Measurements from ENCODE around the gene MYH9.

MYH9 gene

DNA sequence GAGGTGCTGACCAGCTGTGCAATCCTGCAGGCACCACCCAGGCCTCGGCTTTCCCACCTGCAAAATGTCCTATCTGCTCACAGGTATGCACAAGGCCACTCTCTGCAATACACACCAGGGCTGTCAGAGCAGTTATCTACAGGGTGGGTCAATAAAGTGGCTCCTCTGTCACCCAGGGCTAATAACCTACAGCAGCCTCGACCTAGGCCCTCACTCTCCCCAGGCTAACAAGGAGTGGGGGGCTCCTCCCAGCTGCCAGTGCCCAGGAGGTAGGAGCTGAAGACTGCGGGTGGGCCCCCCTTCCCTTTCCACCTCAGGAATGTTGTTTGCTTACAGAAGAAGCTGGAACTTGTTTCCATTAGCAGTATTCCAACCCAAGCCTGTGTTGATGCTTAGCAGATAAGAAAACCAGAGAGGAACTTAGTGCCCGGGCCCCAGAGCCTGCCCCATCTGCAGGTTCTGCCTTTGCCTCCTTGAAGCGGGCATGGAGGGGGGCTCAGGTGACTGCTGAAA, 26.8 kb downstream of the MYH9 start:
- TF ChIP-seq, protein P1, sequence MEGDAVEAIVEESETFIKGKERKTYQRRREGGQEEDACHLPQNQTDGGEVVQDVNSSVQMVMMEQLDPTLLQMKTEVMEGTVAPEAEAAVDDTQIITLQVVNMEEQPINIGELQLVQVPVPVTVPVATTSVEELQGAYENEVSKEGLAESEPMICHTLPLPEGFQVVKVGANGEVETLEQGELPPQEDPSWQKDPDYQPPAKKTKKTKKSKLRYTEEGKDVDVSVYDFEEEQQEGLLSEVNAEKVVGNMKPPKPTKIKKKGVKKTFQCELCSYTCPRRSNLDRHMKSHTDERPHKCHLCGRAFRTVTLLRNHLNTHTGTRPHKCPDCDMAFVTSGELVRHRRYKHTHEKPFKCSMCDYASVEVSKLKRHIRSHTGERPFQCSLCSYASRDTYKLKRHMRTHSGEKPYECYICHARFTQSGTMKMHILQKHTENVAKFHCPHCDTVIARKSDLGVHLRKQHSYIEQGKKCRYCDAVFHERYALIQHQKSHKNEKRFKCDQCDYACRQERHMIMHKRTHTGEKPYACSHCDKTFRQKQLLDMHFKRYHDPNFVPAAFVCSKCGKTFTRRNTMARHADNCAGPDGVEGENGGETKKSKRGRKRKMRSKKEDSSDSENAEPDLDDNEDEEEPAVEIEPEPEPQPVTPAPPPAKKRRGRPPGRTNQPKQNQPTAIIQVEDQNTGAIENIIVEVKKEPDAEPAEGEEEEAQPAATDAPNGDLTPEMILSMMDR (IDR thresholded peaks at IDR 0.05; ENCODE audit: extremely low read depth, insufficient read depth, missing control alignments): no peak
- in situ Hi-C loops (cut with MboI; ENCODE audit: low pct_unique_long_range_greater_than_20kb, low sequenced_read_pairs, unreplicated experiment): no loop called here
- DNase-seq (ENCODE audit: low spot score): no peak

DNA sequence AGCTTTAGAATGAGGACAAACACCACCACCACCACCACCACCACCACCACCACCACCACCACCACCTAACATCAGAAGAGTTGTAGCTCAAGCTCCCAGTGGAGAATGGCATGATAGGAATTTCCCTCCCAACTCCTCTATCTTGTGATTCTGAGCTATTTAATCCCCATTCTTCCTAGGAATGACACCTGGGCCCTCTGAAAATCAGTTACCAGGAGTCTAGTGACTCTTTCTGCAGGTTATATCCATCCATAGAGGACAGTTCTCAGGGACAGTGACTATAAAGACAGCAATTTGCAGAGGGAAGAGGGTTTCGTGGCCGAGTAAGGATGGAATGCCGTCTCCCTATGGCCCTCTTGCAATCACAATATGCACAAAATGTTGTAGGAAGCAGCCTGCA, 27.8 kb downstream of the MYH9 start:
- DNase-seq (ENCODE audit: low spot score): no peak
- in situ Hi-C loops (cut with MboI; ENCODE audit: low pct_unique_long_range_greater_than_20kb, low sequenced_read_pairs, unreplicated experiment): no loop called here
- TF ChIP-seq, protein P1 (IDR thresholded peaks at IDR 0.05; ENCODE audit: extremely low read depth, insufficient read depth, missing control alignments): no peak

DNA sequence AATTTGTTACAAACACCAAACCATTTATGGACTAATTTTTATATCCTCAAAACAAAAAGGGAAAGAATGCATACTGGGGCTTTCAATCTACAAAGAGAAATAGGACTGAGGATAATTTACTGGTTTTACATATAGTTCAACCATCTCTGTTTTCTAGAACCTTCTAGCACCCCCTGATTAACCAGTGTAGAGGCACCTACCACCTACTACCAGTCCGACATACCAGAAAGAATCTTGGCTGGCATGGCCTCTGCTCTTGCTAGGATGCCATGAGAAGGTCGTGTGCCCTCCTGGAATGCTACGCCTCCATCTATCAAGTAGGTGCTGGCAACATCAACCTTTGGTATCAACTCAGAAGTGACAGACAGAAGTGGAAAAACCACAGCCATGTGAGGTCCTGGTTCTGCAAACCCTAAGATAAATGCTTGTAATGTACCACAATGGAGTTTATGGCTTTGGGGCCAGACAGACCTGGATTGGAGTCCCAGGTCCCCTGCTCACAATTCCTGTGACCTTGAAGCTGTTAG, 28.2 kb downstream of the MYH9 start:
- in situ Hi-C loops (cut with MboI; ENCODE audit: low pct_unique_long_range_greater_than_20kb, low sequenced_read_pairs, unreplicated experiment): no loop called here
- TF ChIP-seq, protein P1 (IDR thresholded peaks at IDR 0.05; ENCODE audit: extremely low read depth, insufficient read depth, missing control alignments): no peak
- DNase-seq (ENCODE audit: low spot score): no peak

DNA sequence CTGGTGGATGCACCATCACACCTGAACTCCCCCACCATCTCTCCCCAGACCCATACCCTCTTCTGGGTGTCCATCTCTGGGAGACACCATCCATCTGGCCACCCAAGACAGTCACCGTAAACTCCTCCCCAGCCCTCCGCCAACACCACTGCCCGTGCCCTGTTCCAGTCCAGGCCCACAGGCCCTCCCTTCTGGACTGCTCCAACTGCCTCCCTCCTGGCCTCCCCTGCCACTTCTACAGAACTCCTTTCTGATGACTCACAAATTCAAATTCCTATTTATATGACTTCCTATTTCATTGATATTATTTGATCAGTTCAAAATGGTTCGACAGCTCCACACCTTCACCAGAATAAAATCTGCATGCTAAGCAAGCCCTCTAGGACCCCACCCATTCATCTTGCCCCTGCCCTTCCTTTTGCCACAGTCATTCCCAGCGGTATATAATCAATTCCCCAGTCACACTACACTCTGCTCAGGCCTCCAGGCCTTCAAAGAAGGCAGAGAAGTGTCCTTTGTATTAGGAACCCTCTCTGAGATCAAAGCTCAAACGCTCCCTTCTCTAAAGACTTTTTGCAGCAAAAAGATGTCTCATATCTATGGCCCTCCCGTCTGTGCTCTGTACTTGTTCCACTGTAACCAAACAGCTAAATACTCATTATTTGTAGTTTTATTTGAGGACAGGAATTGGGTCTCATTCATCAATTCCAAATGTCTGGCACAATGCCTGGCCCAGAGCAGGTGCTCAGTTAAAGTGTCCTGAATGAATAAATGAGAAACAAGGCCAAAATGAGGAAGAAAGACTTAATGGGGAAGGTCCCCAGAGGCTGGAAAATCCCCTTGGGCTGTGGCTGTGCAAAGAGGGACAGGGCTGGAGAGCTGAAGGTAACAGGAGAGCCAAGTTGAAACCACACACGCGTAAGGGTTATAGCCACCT, 29.0 kb downstream of the MYH9 start:
- in situ Hi-C loops (cut with MboI; ENCODE audit: low pct_unique_long_range_greater_than_20kb, low sequenced_read_pairs, unreplicated experiment): no loop called here
- TF ChIP-seq, protein P1 (IDR thresholded peaks at IDR 0.05; ENCODE audit: extremely low read depth, insufficient read depth, missing control alignments): no peak
- peak; percentile 72 for DNase-seq (ENCODE audit: low spot score)

DNA sequence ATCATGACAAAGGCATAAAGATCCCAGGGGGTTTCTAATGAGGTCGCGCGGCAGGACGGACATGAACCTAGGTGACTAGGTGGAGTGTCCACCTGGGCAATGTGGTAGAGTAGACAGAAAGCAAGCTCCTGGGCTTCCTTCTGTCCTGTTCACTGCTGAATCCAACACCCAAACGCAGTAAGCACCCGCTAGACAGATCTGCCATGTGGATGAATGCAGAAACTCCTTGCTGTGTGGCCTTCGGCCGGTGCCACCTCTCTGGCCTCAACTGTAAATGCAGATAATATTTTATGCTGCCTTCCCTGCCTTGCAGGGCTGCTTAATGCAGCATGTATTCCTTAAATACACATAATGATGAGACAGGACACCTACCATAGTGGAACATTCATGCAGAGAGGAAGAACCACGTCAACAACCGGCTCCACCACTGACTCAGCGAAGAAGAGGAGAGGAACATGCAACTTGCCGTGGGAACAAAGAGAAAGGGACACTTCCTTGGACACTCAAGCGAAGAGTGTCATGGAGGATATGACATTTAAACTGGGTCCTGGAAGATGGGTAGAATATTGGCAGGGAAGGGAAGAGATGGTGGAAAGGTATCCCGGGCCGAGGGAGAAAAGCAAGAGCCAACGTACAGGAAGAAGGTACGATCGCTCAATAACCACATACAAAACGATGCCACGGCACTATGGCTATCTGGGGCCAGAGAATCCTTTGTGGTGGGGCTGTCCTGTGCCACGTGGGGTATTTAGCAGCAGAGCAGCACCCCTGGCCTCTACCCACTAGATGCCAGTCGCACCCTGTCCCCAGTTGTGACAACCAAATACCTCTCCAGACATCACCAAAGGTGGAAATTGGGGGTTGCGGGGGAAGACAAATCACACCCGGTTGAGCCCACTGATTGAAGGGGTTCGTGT, 30.8 kb downstream of the MYH9 start:
- in situ Hi-C loops (cut with MboI; ENCODE audit: low pct_unique_long_range_greater_than_20kb, low sequenced_read_pairs, unreplicated experiment): no loop called here
- no peak for DNase-seq (ENCODE audit: low spot score)
- TF ChIP-seq, protein P1 (IDR thresholded peaks at IDR 0.05; ENCODE audit: extremely low read depth, insufficient read depth, missing control alignments): no peak

DNA sequence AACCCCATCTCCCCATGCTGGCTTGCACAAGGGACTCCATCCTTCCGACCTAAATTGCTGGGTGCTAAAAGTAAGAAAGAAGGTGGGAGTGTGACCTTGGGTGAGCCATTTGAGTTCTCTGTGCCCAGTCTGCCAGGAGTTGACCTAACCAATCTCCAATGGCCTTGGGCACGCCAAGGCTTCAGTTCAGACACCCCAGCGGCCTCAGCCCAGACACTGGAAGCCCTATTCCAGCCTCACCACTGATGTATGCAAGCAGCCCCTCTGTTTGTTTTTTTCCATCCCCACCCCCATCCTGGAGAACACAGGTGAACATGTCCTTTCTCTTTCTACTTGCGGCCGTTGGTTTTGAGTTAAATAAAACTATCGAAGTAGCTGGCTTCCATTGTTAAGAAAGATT, 31.9 kb downstream of the MYH9 start:
- in situ Hi-C loops (cut with MboI; ENCODE audit: low pct_unique_long_range_greater_than_20kb, low sequenced_read_pairs, unreplicated experiment): no loop called here
- TF ChIP-seq, protein P1 (IDR thresholded peaks at IDR 0.05; ENCODE audit: extremely low read depth, insufficient read depth, missing control alignments): no peak
- no peak for DNase-seq (ENCODE audit: low spot score)
